ENCODE data around the gene SURF1.
"Not testable (repeated sequence)": the region's sequence is repeated elsewhere in the genome, so short reads cannot be mapped to it uniquely, and the experiment has no call there.

The SURF1 gene

GRCh38 chr9:133331641-133332380, 24.5 kb downstream of the SURF1 start:
- H3K4me1 ChIP-seq (ENCODE audit: control insufficient read depth, insufficient read depth, low read length), result peaks cover 23% of the 10 kb centered on the region
- H3K36me3 ChIP-seq (ENCODE audit: control insufficient read depth in 2 of 2, insufficient read depth in 2 of 2, low read length in 2 of 2), result peaks cover 33 to 35% of the 10 kb centered on the region in 2 donors
- no peak overlapping the region for H3K9ac ChIP-seq (ENCODE audit: low read length in 2 of 2)
- H3K27me3 ChIP-seq (ENCODE audit: control insufficient read depth in 1 of 2, insufficient read depth in 2 of 2, low read length in 2 of 2), result no peaks in the 10 kb centered on the region
- no peak overlapping the region for H3K27ac ChIP-seq (ENCODE audit: low read length)
- H3K9me3 ChIP-seq (ENCODE audit: control insufficient read depth in 2 of 2, low read length in 2 of 2), result no peaks in the 10 kb centered on the region
- no peak overlapping the region for H3K4me3 ChIP-seq (ENCODE audit: low read length in 2 of 2)

- peaks cover 19% of the 10 kb centered on the region for H3K4me1 ChIP-seq (ENCODE audit: control insufficient read depth, insufficient read depth, low read length)
- peaks cover 33 to 35% of the 10 kb centered on the region in 2 donors for H3K36me3 ChIP-seq (ENCODE audit: control insufficient read depth in 2 of 2, insufficient read depth in 2 of 2, low read length in 2 of 2)
- no peak overlapping the region for H3K27ac ChIP-seq (ENCODE audit: low read length)
- H3K9ac ChIP-seq (ENCODE audit: low read length in 2 of 2), result no peak overlapping the region
- no peaks in the 10 kb centered on the region for H3K27me3 ChIP-seq (ENCODE audit: control insufficient read depth in 1 of 2, insufficient read depth in 2 of 2, low read length in 2 of 2)
- H3K9me3 ChIP-seq (ENCODE audit: control insufficient read depth in 2 of 2, low read length in 2 of 2), result no peaks in the 10 kb centered on the region
- H3K4me3 ChIP-seq (ENCODE audit: low read length in 2 of 2), result no peak overlapping the region
These were observed 25.1 kb downstream of the SURF1 start for GRCh38 chr9:133331221-133331620.

DNA sequence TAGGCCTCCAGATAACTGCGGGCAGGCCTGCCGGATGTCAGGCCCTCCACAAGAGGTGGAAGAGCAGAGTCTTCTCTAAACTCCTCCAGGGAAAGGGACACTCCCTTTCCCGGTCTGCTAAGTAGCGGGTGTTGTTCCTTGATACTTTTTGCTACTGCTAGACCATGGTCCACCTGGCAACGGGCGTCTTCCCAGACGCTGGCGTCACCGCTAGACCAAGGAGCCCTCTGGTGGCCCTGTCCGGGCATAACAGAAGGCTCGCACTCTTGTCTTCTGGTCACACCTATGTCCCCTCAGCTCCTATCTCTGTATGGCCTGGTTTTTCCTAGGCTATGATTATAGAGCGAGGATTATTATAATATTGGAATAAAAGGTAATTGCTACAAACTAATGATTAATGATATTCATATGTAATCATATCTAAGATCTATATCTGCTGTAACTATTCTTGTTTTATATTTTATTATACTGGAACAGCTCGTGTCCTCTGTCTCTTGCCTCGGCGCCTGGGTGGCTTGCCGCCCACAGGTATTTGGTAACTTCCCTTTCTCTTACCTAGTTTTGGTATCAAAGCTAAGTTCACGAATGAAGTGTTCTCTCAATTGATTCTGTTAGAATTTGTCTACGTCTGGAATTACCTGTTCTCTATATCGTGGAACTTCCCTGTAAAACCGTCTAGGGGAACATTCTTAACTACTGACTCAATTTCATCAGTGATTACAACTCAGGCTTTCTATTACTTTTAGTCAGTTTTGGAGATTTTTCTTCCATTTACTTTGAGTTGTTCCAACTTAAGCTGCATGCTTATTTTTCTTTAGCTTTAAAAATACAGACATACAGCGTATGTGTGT, 26.8 kb downstream of the SURF1 start:
- H3K4me3 ChIP-seq (ENCODE audit: low read length in 2 of 2); H3K27ac ChIP-seq (ENCODE audit: low read length); H3K9ac ChIP-seq (ENCODE audit: low read length in 2 of 2); H3K4me1 ChIP-seq (ENCODE audit: control insufficient read depth, insufficient read depth, low read length); H3K27me3 ChIP-seq (ENCODE audit: control insufficient read depth in 1 of 2, insufficient read depth in 2 of 2, low read length in 2 of 2); H3K9me3 ChIP-seq (ENCODE audit: control insufficient read depth in 2 of 2, low read length in 2 of 2): not testable (repeated sequence)
- peaks cover 32 to 34% of the 10 kb centered on the region in 2 donors for H3K36me3 ChIP-seq (ENCODE audit: control insufficient read depth in 2 of 2, insufficient read depth in 2 of 2, low read length in 2 of 2)

DNA sequence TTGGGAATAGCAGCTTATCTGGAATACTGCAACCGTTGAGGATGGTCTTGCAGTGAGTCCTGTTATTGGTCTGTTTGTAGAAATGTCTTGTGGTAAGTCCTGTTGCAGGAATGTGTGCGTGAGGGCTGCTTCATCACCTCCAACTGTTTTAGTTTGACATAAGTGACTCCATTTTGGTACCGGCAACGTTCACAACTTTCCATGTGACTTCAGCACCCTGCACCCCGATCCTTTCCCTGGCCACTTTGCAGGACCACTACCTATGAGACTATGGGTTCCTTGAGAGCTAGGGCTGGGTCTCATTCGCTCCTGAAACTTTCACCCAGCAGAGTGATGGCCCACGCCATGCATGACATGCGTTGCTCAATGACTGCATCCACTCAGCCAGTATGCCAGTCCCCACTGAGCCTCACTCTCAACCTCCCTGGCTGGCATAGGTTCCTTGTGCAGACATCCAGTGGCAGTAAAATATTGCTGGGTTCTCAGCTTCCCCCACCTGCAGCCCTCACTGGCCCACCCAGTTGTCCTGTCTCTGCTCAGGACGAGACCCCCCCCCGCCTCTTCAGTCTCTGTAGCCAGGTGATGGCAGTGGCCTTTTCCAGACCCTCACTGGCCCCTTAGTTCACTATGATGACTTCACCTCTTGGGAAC, 28.3 kb downstream of the SURF1 start:
- Histone ChIP-seq H3K36me3 (ENCODE audit: control insufficient read depth in 2 of 2, insufficient read depth in 2 of 2, low read length in 2 of 2) (peaks cover 16 to 19% of the 10 kb centered on the region in 2 donors), H3K9me3 (ENCODE audit: control insufficient read depth in 2 of 2, low read length in 2 of 2) (no peaks in the 10 kb centered on the region), H3K27ac (ENCODE audit: low read length) (no peak overlapping the region), H3K4me3 (ENCODE audit: low read length in 2 of 2) (no peak overlapping the region), H3K9ac (ENCODE audit: low read length in 2 of 2) (no peak overlapping the region), H3K4me1 (ENCODE audit: control insufficient read depth, insufficient read depth, low read length) (no peaks in the 10 kb centered on the region), H3K27me3 (ENCODE audit: control insufficient read depth in 1 of 2, insufficient read depth in 2 of 2, low read length in 2 of 2) (no peaks in the 10 kb centered on the region)

DNA sequence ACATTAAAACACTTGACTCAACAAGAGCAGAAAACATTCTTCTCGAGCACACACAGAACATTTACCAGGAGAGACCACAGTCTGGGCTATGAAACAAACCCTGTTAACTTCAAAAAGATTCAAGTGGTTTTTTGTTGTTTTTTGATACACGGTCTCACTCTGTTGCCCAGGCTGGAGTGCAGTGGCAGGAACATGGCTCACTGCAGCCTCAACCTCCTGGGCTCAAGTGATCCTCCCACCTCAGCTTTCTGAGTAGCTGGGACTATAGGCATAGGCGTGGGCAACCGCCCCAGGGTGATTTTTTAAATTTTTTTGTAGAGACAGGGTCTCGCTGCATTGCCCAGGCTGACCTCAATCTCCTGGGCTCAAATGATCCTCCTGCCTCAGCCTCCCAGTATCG, 29.3 kb downstream of the SURF1 start:
- H3K4me3 ChIP-seq (ENCODE audit: low read length in 2 of 2); H3K9ac ChIP-seq (ENCODE audit: low read length in 2 of 2); H3K4me1 ChIP-seq (ENCODE audit: control insufficient read depth, insufficient read depth, low read length); H3K27me3 ChIP-seq (ENCODE audit: control insufficient read depth in 1 of 2, insufficient read depth in 2 of 2, low read length in 2 of 2); H3K9me3 ChIP-seq (ENCODE audit: control insufficient read depth in 2 of 2, low read length in 2 of 2); H3K27ac ChIP-seq (ENCODE audit: low read length): not testable (repeated sequence)
- peaks cover 10 to 12% of the 10 kb centered on the region in 2 donors for H3K36me3 ChIP-seq (ENCODE audit: control insufficient read depth in 2 of 2, insufficient read depth in 2 of 2, low read length in 2 of 2)

DNA sequence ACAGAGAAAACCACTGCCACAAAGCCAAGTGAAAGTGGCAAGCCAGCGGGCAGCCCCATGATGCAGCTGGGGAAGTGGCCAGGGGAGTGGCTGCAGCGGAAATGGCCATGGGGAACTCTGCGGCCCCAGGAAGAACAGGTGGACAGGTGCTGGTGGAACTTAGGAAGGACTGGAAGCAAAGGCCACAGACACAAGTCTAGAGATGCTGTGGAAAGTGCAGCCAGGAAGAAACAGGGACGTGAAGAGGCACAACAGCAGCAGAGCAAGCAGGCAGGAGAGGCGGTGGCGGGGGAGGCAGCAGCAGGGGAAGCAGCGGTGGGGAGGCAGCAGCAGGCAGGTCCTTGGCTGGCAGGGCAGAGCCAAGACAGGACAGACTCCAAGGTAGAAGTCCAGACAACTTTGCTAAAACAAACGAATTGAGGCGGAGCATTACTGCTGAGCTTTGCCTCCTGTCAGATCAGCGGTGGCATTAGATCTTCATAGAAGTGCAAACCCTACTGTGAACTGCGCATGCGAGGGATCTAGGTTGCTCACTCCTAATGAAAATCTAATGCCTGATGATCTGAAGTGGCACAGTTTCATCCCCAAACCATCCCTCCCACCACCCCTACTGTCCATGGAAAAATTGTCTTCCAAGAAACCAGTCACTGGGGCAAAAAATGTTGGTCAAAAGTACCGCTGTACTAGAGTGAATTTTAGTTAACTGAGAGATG, 32.1 kb downstream of the SURF1 start:
- Histone ChIP-seq H3K4me3 (ENCODE audit: low read length in 2 of 2) (no peak overlapping the region), H3K27me3 (ENCODE audit: control insufficient read depth in 1 of 2, insufficient read depth in 2 of 2, low read length in 2 of 2) (no peaks in the 10 kb centered on the region), H3K9ac (ENCODE audit: low read length in 2 of 2) (no peak overlapping the region), H3K9me3 (ENCODE audit: control insufficient read depth in 2 of 2, low read length in 2 of 2) (no peaks in the 10 kb centered on the region), H3K36me3 (ENCODE audit: control insufficient read depth in 2 of 2, insufficient read depth in 2 of 2, low read length in 2 of 2) (no peaks in the 10 kb centered on the region), H3K27ac (ENCODE audit: low read length) (no peak overlapping the region), H3K4me1 (ENCODE audit: control insufficient read depth, insufficient read depth, low read length) (no peaks in the 10 kb centered on the region)

- H3K4me1 ChIP-seq (ENCODE audit: control insufficient read depth, insufficient read depth, low read length), result no peaks in the 10 kb centered on the region
- no peaks in the 10 kb centered on the region for H3K27me3 ChIP-seq (ENCODE audit: control insufficient read depth in 1 of 2, insufficient read depth in 2 of 2, low read length in 2 of 2)
- H3K9me3 ChIP-seq (ENCODE audit: control insufficient read depth in 2 of 2, low read length in 2 of 2), result no peaks in the 10 kb centered on the region
These were observed 33.1 kb downstream of the SURF1 start for GRCh38 chr9:133323211-133323610.

DNA sequence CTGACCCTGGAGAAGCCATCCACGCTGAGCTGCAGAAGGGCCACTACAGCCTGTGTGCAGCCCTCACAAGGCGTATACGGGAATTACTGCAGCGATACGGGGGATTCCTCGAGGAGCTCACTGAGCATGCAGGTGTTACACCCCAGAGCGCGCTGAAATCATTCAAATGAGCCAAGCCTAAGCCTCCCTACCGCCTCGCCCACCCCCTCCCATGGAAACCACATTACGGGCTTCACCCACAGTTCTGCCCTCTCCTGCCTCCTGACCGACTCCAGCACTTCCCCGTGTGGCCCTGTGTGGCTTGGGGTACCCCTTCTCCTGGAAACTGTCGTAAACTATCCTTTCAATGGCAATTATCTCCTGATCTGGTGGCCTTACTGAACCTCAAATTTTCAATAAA, 33.6 kb downstream of the SURF1 start:
- Histone ChIP-seq H3K36me3 (ENCODE audit: control insufficient read depth in 2 of 2, insufficient read depth in 2 of 2, low read length in 2 of 2) (no peaks in the 10 kb centered on the region), H3K9ac (ENCODE audit: low read length in 2 of 2) (no peak overlapping the region), H3K4me3 (ENCODE audit: low read length in 2 of 2) (no peak overlapping the region), H3K4me1 (ENCODE audit: control insufficient read depth, insufficient read depth, low read length) (no peaks in the 10 kb centered on the region), H3K27me3 (ENCODE audit: control insufficient read depth in 1 of 2, insufficient read depth in 2 of 2, low read length in 2 of 2) (no peaks in the 10 kb centered on the region), H3K9me3 (ENCODE audit: control insufficient read depth in 2 of 2, low read length in 2 of 2) (no peaks in the 10 kb centered on the region), H3K27ac (ENCODE audit: low read length) (no peak overlapping the region)

More at GRCh38 chr9:133323211-133323610, 33.1 kb downstream of the SURF1 start:
- Histone ChIP-seq H3K27ac (ENCODE audit: low read length) (no peak overlapping the region), H3K4me3 (ENCODE audit: low read length in 2 of 2) (no peak overlapping the region), H3K36me3 (ENCODE audit: control insufficient read depth in 2 of 2, insufficient read depth in 2 of 2, low read length in 2 of 2) (no peaks in the 10 kb centered on the region), H3K9ac (ENCODE audit: low read length in 2 of 2) (no peak overlapping the region)

GRCh38 chr9:133321411-133321935, 34.8 kb downstream of the SURF1 start:
- Histone ChIP-seq H3K4me3 (ENCODE audit: low read length in 2 of 2) (no peak overlapping the region), H3K36me3 (ENCODE audit: control insufficient read depth in 2 of 2, insufficient read depth in 2 of 2, low read length in 2 of 2) (no peaks in the 10 kb centered on the region), H3K27me3 (ENCODE audit: control insufficient read depth in 1 of 2, insufficient read depth in 2 of 2, low read length in 2 of 2) (no peaks in the 10 kb centered on the region)

DNA sequence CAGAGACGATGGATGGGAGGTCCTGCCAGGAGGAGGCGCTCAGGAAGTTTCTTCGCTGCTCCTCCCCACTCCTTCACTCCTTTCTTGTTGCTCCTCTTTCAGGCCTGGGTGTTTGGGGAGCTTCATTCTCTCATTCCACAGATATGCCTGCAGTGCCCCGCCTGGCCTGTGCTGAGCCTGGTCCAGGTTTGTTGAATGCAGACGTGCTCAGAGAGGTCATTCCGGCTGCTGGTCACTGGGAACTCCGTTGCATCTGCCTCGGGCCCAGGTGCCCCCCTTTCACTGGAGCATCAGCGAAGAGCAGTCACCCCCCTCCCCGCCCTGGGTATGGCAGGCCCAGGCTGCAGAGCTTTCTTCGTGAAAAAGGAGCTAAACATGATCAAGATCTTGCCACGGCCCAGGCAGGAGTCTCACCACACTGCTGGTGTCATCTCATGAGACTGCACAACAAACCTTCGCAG, 35.8 kb downstream of the SURF1 start:
- Histone ChIP-seq H3K9ac (ENCODE audit: low read length in 2 of 2) (no peak overlapping the region), H3K9me3 (ENCODE audit: control insufficient read depth in 2 of 2, low read length in 2 of 2) (no peaks in the 10 kb centered on the region), H3K36me3 (ENCODE audit: control insufficient read depth in 2 of 2, insufficient read depth in 2 of 2, low read length in 2 of 2) (no peaks in the 10 kb centered on the region), H3K27me3 (ENCODE audit: control insufficient read depth in 1 of 2, insufficient read depth in 2 of 2, low read length in 2 of 2) (no peaks in the 10 kb centered on the region), H3K27ac (ENCODE audit: low read length) (no peak overlapping the region), H3K4me3 (ENCODE audit: low read length in 2 of 2) (no peak overlapping the region), H3K4me1 (ENCODE audit: control insufficient read depth, insufficient read depth, low read length) (no peaks in the 10 kb centered on the region)

More at GRCh38 chr9:133321411-133321935, 34.8 kb downstream of the SURF1 start:
- H3K9ac ChIP-seq (ENCODE audit: low read length in 2 of 2), result no peak overlapping the region
- H3K4me1 ChIP-seq (ENCODE audit: control insufficient read depth, insufficient read depth, low read length), result no peaks in the 10 kb centered on the region
- H3K27ac ChIP-seq (ENCODE audit: low read length), result no peak overlapping the region
- no peaks in the 10 kb centered on the region for H3K9me3 ChIP-seq (ENCODE audit: control insufficient read depth in 2 of 2, low read length in 2 of 2)

Data from stomach smooth muscle (tissue), 2 donors.